Measurements from ENCODE around the gene ADPRS.

Gene ADPRS

DNA sequence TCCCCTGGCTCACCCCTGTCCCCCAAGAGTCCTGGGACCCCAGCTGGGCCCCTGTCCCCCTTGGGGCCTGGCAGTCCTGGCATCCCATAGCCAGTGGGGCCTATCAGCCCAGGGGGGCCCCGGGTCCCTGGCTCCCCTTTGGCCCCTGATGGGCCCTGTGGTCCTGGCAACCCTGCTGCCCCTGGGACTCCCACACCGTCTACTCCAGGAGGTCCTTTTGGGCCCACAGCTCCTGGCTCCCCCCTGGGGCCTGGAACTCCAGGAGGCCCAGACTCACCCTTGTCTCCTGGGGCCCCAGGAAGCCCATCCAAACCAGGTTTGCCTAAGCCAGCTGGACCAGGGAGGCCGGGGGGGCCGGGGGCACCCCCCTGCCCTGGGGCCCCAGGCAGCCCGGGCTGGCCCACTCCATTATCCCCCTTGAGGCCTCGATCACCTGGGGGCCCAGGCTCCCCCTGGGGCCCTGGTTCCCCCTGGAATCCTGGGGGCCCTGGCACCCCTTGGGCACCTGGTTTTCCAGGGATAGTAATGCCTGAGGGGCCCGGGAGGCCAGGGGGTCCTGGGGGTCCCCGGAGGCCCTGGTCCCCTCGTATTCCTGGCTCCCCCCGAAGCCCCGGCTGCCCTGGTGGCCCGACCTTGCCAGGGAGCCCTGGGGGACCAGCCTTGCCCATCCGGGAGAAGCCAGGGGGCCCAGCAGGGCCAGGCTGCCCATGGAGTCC is 10.1 kb downstream of the ADPRS start:
- intact Hi-C loops (cut with DNase I), result loop anchor here (5.0 kb wide), 1 partner anchor 33 kb away; no protein-coding TSS in a partner anchor
- no peak for DNase-seq

DNA sequence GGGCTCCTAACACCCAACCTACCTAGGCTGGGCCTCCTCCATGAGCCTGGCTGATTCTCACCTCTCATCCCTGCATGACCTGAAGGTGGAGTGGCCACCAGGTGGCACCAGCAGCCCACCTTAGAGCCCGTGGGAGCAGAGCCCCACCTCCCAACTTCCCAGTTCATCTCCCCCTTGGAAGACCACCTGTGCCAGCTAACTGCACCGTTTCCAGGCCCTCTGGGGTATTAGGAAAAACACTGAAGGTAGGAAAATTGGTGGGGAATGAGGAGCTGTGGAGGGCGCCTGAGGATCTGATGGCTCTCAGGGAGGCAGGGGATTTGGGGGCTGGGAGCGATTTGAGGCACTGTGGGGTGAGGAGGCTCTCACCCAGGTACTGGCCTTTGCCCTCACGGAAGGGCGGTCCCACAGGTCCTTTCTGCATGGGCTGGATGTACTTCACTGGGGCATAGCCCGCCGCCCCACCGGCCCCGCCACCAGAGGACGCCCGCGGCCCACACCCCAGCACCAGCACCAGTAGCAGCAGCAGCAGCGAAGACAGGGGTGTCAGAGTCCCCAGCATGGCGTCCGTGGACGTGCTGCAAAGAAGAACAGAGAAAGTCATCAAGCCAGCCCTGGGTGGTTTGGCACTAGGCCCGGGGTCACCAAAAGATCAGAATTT is 11.1 kb downstream of the ADPRS start:
- intact Hi-C loops (cut with DNase I), result loop anchor here (5.0 kb wide), 1 partner anchor 32 kb away; no protein-coding TSS in a partner anchor
- peak; percentile 64 to 92 (median 80) for DNase-seq

DNA sequence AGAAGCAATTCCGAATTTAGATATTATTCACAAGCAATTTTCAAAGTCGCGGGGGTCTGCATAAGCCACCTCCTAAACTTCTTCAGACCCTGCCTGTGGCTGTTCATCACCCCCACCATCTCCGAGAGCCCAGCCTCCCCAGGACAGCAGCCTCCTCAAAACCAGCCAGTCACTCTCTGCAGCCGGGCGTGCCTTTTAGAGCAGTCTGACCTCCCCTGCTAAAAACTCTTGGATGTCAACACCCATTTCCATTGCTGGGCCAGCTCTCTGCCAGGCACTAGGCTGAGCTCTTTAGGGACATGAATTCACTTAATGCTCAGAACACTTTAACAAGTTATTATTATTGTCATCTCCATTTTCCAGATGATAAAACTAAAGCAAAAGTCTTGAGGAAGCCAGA is 11.7 kb downstream of the ADPRS start:
- no peak for DNase-seq
- intact Hi-C loops (cut with DNase I), result no loop called here

DNA sequence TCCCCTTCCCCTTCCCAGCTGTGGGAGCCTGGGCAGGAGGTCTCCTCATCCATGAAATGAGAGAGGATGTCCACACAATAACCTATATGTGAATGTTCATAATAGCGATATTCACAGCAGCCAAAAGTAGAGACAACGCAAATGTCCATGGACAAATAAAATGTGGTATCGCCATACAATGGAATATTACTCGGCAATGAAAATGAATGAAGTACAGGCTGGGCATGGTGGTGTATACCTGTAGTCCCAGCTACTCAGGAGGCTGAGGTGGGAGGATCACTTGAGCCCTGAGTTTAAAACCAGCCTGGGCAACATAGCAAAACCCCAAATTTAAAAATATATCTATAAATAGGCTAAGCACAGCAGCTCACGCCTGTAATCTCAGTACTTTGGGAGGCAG is 12.9 kb downstream of the ADPRS start:
- no peak for DNase-seq
- intact Hi-C loops (cut with DNase I), result no loop called here

DNA sequence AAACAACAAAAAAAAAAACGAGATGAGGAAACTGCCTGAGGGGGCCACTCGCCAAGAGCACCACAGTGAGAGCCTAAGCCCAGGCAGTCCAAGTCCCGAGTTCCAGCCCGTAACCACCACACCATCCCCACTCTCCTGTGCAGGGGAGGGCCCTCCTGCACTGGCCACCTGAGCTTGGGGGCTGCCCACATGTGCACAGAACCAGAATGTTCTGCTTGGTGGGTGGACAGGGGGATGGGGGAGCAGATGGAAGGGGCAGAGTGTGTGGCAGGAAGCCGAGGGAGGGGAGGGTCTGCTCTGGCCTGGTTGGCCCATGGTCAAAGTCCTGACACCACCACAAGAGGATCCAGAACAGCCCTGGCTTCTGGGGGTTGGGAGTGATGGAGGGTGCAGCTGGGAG is 17.6 kb downstream of the ADPRS start:
- intact Hi-C loops (cut with DNase I), result no loop called here
- no peak for DNase-seq

DNA sequence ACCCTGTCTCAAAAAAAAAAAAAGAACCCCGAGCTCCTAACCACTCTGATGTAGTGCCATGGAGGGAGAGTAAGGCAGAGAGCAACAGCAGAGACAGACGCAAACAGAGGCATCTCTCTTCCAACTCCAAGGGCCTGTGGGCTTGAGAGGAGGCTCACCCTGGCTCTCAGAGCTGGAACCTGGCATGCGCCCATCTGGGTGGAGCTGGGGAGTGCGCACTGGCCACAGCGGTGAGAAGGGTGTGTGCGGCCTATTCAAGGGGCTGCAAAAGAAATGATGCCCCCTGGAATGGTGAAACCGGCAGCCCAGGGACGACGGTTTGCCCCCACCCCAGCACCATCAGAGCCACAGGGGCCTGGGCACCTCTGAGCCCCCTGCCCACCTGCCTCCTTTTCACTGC is 18.7 kb downstream of the ADPRS start:
- intact Hi-C loops (cut with DNase I), result no loop called here
- DNase-seq, result no peak

DNA sequence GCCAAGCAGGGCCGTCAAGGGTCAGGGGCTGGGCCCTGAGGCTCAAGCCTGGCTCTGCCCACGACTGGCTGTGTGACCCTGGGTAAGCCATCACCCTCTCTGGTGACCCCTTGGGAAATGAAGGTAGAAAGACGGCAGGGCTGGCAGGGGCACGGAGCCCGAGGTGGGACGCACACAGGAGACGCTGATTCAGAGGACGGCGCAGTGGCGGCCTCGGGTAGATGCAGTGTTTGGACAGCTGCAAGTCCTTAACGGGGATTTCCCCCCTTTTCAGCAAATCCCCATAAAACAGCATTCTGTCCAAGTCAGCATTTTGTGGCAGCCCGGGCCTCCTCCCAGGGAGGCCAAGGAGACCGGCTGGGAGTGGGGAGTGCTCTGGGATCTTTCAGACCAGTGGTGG is 19.6 kb downstream of the ADPRS start:
- intact Hi-C loops (cut with DNase I), result no loop called here
- no peak for DNase-seq

DNA sequence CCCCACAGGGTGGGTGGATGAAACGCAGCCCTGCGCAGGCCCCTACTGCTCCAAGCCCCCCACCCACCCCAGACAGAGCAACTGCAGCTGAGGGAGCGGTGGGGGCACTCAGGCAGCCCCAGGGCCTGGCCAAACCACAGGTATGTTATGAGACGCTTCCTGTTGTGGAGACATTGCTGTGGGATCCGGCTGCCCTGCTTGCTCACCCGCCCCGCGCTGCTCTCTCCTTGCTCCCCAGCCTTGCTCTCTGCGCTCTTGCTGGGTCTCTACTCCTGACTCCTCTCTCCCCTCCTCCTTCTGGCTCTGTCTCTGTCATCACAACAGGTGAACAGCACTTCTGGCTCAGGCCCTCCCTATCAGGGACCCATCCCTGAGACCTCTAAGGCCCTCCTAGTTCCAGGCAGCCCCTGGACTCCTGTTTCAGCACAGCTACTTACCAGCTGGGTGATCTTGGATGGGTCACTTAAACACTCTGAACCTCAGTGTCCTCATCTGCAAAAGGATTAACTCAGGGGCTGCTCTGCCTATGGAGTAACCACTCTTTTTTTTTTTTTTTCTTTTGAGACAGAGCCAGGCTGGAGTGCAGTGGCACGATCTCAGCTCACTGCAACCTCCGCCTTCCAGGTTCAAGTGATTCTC is 20.5 kb downstream of the ADPRS start:
- intact Hi-C loops (cut with DNase I), result no loop called here
- no peak for DNase-seq

DNA sequence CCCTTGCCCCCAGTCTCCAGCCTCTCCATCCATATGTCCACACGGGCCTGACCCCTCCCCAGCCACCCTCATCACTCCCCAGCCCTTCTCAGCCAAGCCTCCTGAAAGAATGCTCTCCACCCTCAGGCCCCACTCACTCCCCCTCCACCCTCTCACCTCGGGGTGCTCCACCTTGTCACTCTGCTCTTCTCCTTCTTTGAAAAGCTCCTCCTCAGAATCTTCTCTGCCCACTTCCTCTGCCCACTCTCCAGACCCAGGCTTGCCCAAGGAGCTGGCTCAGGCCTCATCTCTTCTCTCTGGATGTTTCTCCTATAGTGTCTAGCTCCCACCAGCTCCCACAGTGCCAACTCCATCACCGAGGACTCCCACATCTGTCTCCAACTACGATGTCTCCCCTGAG is 22.5 kb downstream of the ADPRS start:
- intact Hi-C loops (cut with DNase I), result no loop called here
- no peak for DNase-seq

DNA sequence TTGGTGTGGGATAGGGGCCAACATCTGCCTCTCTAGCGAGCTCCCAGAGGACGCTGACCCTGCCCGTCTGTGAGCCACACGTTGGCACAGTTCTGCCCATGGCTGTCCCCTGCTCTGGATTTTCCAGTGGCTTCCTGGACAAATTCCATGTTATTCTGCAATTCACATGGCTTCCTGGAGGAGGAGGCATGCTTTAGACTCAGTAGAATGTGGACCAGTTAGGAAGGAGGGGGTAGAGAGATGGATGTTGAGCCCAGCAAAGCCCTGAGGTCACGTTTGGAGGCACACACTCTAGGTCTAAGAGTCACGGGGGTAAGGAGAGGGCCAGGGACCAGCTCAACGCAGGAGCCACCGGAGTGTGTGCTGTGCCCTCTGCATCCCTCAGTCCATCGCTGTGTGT is 24.1 kb downstream of the ADPRS start:
- no peak for DNase-seq
- intact Hi-C loops (cut with DNase I), result no loop called here

DNA sequence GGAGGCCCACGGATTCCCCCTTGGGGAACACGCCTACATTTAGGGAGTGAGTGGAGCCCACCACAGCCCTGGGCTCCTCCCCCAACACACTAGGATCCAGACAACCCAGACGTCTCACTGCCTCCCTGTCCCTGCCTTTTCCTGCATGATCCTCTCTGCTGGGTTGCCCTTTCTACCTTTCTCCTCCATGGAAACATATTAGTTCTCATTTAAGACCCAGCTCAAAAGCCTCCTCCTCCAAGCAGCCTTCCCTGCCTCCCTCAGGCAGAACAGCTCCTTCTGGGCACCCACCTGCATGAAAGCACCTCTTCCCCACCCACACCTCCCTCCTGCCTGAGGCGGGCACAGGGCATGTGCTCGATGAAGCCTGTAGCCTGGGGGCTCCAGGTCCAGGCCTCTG is 25.7 kb downstream of the ADPRS start:
- DNase-seq, result no peak
- intact Hi-C loops (cut with DNase I), result no loop called here

DNA sequence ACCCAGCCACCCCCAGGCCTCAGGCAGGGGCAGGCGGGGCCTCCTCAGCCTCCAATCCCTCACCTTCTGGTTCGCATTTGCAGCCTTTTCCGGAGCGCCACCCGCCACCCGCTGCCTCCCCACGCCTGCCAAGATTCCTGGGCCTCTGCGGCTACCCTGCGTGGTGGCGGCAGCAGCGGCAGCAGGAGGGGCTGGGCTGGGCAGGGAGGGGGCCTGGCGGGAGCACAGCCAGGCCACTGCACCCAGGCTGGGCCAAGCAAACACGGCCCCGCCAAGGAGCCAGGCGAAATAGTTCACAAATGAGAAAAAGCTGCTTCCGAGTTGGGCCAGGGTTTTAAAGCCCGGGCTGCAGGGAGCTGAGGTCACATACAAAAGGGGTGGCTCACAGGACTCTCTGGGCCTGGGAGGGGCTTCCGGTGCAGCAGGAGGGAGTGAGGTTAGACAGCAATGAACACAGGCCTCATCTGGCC is 26.5 kb downstream of the ADPRS start:
- intact Hi-C loops (cut with DNase I), result no loop called here
- DNase-seq, result peak in 9 of 42 donors; percentile 21 to 51 (median 29)

DNA sequence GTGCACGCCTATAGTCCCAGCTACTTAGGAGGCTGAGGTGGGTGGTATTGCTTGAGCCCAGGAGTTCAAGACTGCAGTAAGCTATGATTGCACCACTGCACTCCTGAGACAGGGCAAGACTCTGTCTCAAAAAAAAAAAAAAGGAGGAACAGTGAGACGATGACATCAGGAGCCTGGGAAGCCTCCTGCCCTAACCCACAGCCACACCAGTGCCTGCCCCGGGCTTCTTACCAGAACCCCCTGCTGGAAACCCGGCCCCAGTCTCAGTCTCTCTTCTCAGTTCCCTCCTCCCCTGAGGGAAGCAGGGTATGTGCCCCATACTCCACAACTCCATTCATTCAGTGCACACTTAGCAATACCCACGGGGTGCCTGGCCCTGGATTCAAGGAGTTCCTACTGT is 27.2 kb downstream of the ADPRS start:
- DNase-seq, result no peak

DNA sequence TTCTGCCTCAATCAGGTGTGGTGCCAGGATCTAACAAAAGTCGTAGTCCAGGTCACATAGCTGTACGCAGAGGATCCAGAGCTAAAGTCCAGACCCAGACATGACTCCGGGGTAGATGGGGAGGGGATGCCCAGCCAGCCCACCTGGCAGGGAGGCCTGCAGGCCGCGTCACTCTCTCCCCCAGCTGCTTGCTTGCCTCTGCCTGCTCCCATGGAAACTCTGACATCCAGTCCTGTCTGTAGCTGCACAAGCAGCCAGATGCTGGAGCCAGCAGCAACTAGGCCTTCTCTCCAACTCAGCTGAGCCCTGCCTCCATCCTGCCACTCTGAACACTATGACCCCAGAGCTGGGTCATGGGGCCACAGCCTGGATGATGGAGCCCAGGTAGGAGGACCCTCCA is 28.2 kb downstream of the ADPRS start:
- DNase-seq, result no peak

More for the DNA sequence above, 27.2 kb downstream of the ADPRS start:
- intact Hi-C loops (cut with DNase I), result no loop called here

DNA sequence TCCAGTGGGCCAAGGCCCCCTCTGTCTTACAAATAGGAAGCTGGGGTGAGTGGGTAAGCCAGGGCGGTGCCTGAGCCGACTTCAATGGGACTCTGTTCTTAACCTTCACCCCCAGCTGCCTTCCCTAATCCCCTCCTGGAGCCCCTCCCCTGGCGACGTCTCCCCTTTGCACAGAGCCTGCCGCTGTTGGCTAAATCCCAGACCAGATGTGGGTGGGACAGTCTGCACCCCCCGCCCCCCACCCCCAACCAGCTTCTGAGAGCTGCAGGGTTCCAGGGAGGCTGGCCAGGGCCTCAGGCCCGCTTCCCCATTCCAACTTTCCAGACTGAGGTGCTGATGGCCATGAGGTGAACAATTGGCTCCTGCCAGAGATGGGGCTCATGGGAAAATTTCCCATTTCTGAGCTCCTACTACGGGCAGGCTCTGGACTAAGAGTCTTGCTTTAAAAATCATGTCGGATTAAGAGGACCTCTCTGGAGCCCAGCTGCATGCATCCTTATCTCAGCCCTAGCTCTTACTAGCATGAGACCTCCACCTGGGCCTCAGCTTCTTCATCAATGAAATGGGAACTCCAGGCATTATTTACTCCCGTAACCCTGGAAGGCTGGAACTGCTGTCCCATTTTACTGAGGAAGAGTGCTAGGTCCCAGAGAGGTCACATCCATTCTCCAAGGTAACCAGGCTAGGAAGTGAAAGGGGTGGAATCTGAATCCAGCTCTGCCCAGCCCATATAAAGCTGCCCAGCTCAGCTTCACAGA is 29.9 kb downstream of the ADPRS start:
- intact Hi-C loops (cut with DNase I), result no loop called here
- DNase-seq, result no peak

More for the DNA sequence above, 28.2 kb downstream of the ADPRS start:
- intact Hi-C loops (cut with DNase I), result no loop called here

DNA sequence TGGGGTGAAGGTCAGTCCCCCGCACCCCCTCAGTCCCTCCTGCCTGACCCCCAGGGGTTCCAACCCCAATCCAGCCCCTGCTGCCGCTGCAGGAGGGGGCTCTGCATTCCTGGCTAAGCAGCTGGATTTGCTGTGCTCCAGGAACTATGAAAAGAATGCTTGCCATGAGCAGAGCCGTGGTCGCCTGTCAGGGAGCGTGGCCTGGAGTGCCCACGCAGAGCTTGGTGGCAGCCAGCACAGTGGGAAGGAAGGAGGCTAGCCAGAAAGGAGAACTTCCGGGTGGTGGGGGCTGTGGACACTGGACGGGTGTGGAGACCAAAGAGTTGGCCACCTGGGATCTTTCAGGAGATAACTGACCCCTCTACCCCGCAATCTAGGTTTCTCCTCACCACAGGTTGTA is 30.8 kb downstream of the ADPRS start:
- intact Hi-C loops (cut with DNase I), result no loop called here
- no peak for DNase-seq

DNA sequence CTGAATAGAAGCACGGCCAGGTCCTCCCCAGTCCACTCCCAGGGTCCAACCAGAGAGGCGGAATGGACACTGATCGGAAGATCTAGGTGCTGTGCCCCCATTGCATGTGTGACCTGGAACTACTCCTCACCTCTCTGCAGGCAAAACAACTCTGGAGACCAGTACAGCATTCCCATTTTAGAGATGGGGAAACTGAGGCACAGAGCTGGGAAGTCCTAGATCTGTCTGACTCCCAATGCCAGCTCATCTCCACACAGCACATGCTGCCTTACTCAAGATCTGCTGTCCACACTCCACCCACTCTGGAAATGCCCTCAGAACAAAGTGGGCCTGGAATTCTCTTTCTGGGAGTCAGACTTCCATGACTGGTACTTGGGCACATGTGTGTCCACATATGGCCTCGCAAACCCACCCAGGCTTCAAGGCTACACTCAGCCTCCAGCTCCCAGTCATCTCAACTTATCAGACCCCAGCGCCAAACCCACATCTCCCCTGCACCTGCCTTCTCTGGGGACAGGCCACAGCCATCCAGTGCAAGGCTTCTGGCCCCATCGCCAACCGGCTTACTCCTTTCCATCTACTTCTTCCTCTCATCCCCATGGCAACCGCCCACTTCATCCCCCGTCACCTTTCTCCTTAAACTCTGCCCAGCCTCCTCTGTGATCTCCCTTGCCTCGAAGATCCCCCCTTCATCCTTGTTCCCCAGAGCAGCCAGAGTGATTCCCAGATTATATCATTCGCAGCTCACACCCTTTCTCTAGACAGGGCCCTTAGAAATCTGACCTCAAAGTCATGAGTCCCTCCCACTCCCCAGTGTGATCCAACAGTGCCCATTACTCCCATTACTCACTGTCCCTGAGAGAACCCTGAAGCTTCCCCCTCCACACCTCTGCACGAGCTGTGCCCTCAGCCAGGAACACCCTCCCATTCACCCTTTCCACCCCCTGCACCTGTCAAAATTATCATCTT is 33.7 kb downstream of the ADPRS start:
- intact Hi-C loops (cut with DNase I), result no loop called here
- peak in 10 of 42 donors; percentile 21 to 66 (median 39) for DNase-seq

DNA sequence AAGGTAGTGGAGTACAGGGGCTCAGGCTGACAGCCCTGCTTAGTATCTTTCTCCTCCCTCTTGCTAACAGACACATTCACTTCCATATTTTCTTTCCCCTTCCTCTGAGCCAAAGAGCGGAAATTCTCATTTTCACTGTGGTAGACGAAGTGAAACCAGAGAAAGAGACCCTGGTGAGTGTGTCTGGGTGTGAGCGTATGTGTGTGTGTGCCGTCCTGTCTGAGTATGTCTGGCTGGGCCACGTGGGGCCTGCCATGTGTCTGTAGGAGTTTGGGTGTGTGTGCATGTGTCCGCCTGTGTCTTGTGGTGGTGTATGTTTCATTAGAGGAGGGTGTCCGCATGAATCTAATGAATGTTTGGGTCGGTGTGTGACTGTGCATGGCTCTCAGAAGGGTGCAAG is 34.7 kb downstream of the ADPRS start:
- DNase-seq, result peak in 24 of 42 donors; percentile 15 to 59 (median 33)

More for the DNA sequence above, 34.7 kb downstream of the ADPRS start:
- intact Hi-C loops (cut with DNase I), result no loop called here

Data from head of caudate nucleus (tissue), 42 donors.